ENCODE data around the gene CRISP1. TPM values are rescaled to one million over a fixed set of nuclear protein-coding genes. Genes with fewer than 3 reads are reported as not detected.

The CRISP1 gene
- total and polyA plus RNA-seq, 10 donors: not detected

DNA sequence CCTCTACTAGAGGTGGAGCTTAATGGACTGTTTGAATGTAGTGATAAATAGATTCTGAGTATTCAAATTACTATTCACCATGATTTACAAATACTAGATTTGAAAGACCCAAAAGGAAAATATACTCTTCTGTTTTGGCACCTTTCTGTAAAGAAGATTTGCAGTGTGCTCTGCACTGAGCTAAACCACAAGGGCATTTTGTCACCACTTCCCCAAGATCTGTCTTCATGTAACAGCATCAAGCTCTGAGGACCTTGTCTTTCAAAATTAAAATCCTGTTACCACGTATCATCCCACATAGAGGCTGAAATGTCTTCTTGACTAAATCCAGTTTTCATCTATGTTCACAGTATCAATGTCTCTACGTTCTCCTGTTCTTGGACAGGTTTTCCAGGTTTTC is 76.0 kb downstream of the CRISP1 start:
- WGBS, 5 donors: 26 to 47% (median 40%) methylated on average over 2 of the region's 2 CpGs
- no peak for DNase-seq
- no peaks in the 10 kb centered on the region for H3K27me3 ChIP-seq (replicated peaks in 1 of 7)
- no peak overlapping the region for H3K27ac ChIP-seq
- no peaks in the 10 kb centered on the region for H3K4me1 ChIP-seq
- H3K36me3 ChIP-seq: no peaks in the 10 kb centered on the region
- no peak overlapping the region for H3K4me3 ChIP-seq
- intact Hi-C loops (cut with DNase I; ENCODE audit: low total_unique reads): no loop called here
- H3K9me3 ChIP-seq: peaks cover 0 to 11% (median 4%) of the 10 kb centered on the region in 8 donors
- no peak for TF ChIP-seq POLR2AphosphoS5 (IDR thresholded peaks at IDR 0.05)
- TF ChIP-seq POLR2A (IDR thresholded peaks at IDR 0.05): no peak
- TF ChIP-seq, protein P1, sequence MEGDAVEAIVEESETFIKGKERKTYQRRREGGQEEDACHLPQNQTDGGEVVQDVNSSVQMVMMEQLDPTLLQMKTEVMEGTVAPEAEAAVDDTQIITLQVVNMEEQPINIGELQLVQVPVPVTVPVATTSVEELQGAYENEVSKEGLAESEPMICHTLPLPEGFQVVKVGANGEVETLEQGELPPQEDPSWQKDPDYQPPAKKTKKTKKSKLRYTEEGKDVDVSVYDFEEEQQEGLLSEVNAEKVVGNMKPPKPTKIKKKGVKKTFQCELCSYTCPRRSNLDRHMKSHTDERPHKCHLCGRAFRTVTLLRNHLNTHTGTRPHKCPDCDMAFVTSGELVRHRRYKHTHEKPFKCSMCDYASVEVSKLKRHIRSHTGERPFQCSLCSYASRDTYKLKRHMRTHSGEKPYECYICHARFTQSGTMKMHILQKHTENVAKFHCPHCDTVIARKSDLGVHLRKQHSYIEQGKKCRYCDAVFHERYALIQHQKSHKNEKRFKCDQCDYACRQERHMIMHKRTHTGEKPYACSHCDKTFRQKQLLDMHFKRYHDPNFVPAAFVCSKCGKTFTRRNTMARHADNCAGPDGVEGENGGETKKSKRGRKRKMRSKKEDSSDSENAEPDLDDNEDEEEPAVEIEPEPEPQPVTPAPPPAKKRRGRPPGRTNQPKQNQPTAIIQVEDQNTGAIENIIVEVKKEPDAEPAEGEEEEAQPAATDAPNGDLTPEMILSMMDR (IDR thresholded peaks at IDR 0.05 in 8 of 11, conservative IDR thresholded peaks at IDR 0.05 in 3 of 11): no peak

DNA sequence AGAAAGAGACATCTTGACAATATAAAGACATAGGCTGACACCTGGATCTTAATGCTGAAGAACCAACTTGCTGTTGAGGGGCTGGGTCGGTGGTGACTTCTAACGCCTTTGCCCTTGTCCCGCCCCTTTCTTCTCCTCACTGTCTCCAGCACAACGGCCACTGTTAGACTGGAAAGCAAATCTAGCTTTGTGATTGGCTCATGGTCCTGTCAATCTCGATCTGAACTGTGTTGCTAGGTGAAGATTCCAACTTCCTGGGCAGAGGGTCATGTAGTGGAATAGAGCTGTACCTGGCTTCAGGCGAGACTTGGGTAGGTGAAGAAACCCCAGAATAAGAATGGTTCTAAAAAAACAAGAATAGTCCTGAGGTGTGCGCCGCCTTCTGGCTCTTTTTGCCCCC is 79.2 kb downstream of the CRISP1 start, which contains the start of gene PGK2:
PGK2 (minus strand) TSS at position 110 of the 400 bp plus-strand sequence; CDS start at position 12, 98 bp downstream.
- intact Hi-C loops (cut with DNase I; ENCODE audit: low total_unique reads): no loop called here
- Histone ChIP-seq H3K27me3 (replicated peaks in 1 of 7) (no peaks in the 10 kb centered on the region), H3K36me3 (no peaks in the 10 kb centered on the region), H3K4me3 (no peak within 1 kb of the TSS), H3K27ac (no peak within 1 kb of the TSS), H3K9me3 (peaks cover 0 to 11% (median 4%) of the 10 kb centered on the region in 8 donors), H3K4me1 (no peaks in the 10 kb centered on the region)
- no peak for TF ChIP-seq POLR2AphosphoS5 (IDR thresholded peaks at IDR 0.05)
- TF ChIP-seq, protein P1 (IDR thresholded peaks at IDR 0.05 in 8 of 11, conservative IDR thresholded peaks at IDR 0.05 in 3 of 11): no peak
- no peak for TF ChIP-seq POLR2A (IDR thresholded peaks at IDR 0.05)
- 85 to 89% (median 88%) methylated on average over 8 of the region's 8 CpGs for WGBS, 5 donors
- DNase-seq: no peak

DNA sequence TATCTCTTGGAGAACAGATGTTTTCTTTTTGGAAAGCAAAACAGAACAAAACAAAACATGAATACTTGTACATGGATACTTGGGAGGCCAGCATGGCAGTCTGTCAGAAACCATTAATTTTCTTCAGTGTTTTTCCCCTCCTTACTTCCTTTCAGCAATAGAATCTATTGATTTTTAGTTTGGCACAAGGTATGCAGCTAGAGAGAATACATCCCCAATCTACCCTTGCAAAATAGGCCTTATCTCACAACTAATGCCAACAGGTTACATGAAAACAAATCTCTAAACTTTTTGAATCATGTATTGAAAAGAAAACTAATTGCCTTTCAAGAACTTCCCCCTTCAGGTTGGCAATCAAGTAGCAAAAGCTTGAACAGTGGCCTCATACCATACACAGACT is 82.1 kb downstream of the CRISP1 start:
- no peak overlapping the region for H3K27ac ChIP-seq
- intact Hi-C loops (cut with DNase I; ENCODE audit: low total_unique reads): no loop called here
- TF ChIP-seq POLR2A (IDR thresholded peaks at IDR 0.05): no peak
- TF ChIP-seq, protein P1 (IDR thresholded peaks at IDR 0.05 in 8 of 11, conservative IDR thresholded peaks at IDR 0.05 in 3 of 11): no peak
- no peak for TF ChIP-seq POLR2AphosphoS5 (IDR thresholded peaks at IDR 0.05)
- no peaks in the 10 kb centered on the region for H3K4me1 ChIP-seq
- H3K36me3 ChIP-seq: no peaks in the 10 kb centered on the region
- H3K9me3 ChIP-seq: peaks cover 0 to 11% (median 4%) of the 10 kb centered on the region in 8 donors
- H3K27me3 ChIP-seq (replicated peaks in 1 of 7): no peaks in the 10 kb centered on the region
- no peak for DNase-seq
- H3K4me3 ChIP-seq: no peak overlapping the region

Other genes with a start within 250 kb of the CRISP1 start
- 10 to 100 TPM in 1 of 7 donors, 1 to 10 TPM in 3, under 1 TPM in 2, not detected in 1; 0.35 to 14.7 (median 2.8) TPM for gene RHAG, start 229.7 kb downstream of the CRISP1 start, total RNA-seq
- under 1 TPM in 1 of 3 donors, not detected in 2; 0.96 TPM for gene RHAG, start 229.7 kb downstream of the CRISP1 start, polyA plus RNA-seq
- 1 to 10 TPM in 1 of 7 donors, under 1 TPM in 3, not detected in 3; 0.26 to 2.5 (median 0.42) TPM for gene CRISP2, start 153.0 kb downstream of the CRISP1 start, total RNA-seq
- not detected for gene CRISP2, start 153.0 kb downstream of the CRISP1 start, polyA plus RNA-seq
- 10 to 100 TPM in 1 of 7 donors, 1 to 10 TPM in 5, under 1 TPM in 1; 0.91 to 49.7 (median 2.9) TPM for gene CRISP3, start 122.1 kb downstream of the CRISP1 start, total RNA-seq
- 1 to 10 TPM in 1 of 3 donors, under 1 TPM in 2; 0.29 to 1.6 (median 0.35) TPM for gene CRISP3, start 122.1 kb downstream of the CRISP1 start, polyA plus RNA-seq
- gene PGK2, start 79.2 kb downstream of the CRISP1 start, total RNA-seq: not detected
- not detected for gene PGK2, start 79.2 kb downstream of the CRISP1 start, polyA plus RNA-seq
- gene DEFB114, start 97.6 kb upstream of the CRISP1 start, total RNA-seq: not detected
- not detected for gene DEFB114, start 97.6 kb upstream of the CRISP1 start, polyA plus RNA-seq
- not detected for gene DEFB113, start 103.1 kb upstream of the CRISP1 start, total RNA-seq
- not detected for gene DEFB113, start 103.1 kb upstream of the CRISP1 start, polyA plus RNA-seq
- gene DEFB110, start 155.5 kb upstream of the CRISP1 start, total RNA-seq: not detected
- gene DEFB110, start 155.5 kb upstream of the CRISP1 start, polyA plus RNA-seq: not detected
- gene DEFB112, start 183.4 kb upstream of the CRISP1 start, total RNA-seq: not detected
- gene DEFB112, start 183.4 kb upstream of the CRISP1 start, polyA plus RNA-seq: not detected

Data from spleen (tissue), 11 donors.